NCI-H2227 (cell line): ENCODE results near the gene PIP5K1C.

ENCODE experiments used
- DNase-seq: peaks from one replicate; lab custom pipeline; 2025; ENCODE audit not compliant: unreplicated experiment; lab: John Stamatoyannopoulos, UW

Gene PIP5K1C

DNA sequence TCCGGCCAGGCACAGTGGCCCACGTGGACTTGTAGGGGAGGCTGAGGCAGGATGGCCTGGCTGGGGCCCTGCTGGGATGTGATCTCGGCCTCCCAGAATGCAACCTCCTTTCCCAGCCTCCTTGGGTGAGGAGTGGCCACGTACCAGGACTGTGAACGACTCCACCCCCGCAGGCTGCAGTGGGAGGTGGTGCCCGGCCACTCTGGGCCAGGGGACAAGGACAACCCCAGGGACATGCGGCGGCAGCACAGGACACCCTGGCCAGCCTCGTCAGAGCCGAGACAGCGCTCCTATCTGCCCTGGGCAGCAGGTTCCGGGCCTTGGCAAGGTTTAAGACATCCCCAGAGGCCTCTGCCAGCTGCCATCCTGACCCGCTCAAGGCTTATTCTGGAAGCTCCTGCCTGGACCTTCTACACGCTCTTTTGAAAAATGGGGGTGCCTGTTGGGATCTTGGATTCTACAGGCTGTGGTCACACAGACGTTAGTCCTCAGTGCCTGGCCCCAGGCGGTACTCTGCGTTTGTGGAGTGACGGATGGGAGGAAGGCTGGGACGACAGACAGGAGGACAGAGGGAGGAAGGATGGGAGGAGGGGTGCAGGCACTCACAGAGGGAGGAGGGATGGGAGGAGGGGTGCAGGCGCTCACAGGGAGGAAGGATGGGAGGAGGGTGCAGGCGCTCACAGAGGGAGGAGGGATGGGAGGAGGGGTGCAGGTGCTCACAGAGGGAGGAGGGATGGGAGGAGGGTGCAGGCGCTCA, 53.8 kb downstream of the PIP5K1C start:
- no peak for DNase-seq

DNA sequence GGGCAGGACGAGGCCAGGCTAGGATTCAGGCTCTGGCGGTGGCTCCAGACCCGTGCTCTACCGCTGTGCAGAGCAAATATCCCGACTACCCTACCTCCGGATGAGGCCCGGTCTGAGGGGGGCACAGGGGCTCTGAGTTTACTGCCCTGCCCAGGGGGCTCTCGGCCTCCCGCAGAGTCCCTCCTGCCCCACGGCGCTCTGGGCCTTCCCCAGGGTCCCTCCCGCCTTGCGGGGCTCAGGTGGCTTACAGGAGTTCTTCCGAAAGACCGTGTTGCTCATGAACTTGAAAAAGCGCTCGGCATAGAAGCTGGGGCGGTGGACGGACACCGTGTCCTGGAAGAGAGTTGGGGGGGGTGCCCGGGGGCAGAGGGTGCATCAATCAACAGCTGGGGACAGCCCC, 54.5 kb downstream of the PIP5K1C start:
- no peak for DNase-seq

DNA sequence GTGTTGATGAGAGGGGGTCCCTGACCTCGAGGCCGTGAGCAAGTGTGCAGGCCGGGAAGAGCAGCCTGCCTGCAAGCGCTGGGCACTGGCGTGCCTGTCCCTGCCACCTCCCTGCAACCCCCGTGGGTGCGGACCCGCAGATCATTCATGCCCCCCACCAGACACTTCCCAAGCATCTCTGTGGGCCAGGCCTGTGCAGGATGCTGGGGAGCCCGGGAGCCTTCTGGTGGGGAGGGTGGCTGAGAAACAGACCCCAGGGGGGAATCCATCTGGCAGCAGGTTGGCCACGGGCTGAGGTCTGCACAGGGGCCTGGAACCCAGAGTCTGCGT, 55.2 kb downstream of the PIP5K1C start:
- DNase-seq = no peak

DNA sequence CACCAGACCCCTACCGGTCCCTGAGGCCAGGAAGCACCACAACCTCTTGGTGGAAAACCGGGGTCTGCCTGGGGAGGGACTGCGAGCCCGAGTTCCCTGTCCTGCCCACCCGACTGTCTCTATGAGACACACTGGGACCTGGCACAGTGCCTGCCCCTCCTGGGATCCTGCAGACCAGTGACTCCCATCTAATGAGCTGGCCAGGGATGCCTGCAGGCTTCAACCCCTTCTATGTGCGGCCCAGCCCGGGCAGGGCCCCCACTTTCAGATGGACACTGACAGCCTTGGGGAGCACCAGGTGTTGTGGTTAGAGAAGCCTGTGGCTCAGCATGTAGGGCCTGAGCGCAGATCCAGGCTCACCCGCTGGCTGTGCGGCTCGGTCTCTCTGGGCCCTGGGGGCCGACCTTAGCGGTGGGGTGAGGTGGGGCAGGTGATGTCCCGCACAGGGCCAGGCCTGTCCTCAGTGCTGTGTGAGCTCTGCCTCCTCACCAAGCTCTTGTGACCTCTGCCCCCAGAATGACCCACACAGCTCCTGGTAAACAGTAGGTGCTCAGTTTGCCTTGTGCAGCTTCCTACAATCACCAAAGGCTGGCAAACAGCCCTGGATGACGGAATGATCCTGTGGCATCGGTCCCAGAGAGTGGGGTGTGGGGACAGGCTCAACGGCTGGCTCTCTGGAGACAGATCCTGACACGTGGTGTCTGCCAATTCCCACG, 55.8 kb downstream of the PIP5K1C start:
- no peak for DNase-seq

DNA sequence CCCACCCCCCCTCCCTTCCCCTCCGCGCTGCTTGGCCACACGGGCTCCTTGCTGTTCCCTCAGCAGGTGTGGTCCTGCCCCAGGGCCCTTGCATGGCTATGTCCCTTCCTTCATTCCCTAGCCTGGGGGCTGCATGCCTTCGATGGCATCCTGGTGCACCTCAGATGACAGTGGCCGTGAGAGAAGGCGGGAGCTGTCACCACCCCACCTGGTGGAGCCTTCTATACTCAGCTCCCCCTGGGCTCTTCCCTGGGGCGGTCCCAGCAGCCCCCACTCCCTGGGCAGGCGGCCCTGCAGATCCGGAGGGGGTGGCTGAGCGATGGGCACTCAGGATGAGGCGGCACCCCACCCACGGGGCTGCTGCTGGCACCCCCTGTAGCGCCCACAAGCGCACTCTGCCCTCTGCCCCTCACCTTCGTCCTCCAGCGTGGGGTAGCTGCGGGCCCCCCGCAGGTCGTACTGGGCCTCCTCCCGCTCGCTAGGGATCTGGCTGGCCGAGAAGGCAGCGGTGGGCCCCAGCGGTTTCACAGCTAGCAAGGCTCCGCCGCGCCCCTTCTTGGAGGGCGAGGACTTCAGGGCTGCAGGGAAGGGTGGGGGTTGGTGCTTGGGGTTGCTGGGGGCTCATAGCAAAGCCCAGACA, 56.5 kb downstream of the PIP5K1C start:
- no peak for DNase-seq

DNA sequence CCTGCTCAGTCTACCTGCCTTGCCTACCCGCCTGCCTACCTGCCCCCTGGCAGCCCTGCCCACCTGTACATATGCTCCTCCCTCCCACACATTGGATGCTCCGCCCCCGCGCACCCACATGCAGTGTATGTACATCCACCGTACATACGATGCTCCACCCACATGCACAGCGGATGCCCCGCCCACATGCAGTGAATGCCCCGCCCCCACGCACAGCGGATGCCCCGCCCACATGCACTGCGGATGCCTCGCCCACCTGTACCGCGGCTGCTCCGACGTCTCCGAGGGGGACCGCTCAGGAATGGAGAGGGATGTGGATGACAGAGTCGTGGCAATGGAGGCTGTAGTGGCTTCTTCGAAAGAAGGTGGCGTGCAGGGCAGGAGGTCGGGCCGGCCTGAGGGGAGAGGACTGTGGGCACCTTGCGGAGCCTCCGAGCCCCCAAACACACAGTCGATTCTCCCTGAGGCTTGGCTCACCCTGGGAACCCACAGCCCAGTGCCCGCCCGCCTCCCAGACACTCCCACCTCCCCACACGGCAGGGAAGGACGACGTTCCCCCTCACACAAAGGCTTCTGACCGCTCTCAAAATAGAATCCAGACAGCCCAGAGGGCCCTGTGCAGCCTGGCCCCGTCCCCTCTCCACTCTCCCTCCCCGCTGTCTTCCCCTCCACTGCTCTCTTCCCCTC, 57.1 kb downstream of the PIP5K1C start:
- no peak for DNase-seq

DNA sequence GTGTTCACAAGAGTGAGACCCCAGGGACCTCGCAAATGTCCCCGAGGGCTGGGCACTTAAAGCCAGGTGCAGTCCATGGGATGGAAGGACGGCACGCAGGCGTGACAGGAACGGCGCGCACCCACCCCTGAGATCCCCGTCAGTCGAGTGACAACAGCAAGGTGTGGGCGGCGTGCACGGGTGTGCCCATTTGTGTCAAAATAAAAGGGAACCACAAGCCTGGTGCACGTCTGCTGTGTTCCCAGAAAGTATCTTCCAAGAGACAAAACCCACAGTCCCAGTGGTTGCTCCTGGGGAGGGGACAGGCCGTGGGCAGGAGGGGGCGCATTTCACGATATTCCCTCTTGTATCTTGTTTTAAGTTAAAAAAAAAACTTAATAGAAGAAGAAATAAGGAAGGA, 58.0 kb downstream of the PIP5K1C start:
- DNase-seq = no peak

DNA sequence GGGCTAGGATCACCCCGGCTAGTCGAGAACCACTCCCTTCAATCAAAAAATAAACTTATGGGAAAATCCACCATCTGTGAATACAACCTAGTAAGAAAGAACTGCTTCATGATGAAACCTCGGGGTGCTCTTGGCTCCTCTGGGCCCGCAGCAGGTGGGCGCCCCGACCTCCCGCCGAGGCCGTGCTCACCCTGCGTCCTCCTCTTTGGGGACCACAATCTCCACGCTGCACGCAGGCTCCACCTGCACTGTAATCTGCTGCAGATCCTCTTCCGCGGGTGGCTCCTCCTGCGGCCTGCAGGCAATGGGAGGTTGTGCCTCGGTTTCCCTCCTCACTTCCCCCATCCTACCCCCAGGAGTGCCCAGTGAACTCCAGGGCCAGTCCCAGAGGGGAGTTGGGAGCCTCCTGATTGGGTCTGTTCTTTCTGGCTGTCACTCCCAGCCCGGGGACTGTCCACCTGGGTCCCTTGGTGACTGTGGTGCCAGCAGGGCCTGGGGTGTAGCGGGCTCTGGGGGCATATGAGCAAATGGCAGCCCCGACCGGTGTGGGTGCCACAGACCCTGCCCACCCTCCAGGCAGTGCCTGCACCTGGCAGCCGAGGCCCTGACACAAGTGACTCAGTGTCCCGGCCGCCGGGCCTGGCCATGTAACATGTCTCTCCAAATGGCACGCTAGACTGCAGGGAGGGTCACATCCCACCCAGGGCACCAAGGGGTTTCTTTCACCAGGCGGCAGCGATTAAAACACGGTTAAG, 58.6 kb downstream of the PIP5K1C start:
- DNase-seq = no peak

DNA sequence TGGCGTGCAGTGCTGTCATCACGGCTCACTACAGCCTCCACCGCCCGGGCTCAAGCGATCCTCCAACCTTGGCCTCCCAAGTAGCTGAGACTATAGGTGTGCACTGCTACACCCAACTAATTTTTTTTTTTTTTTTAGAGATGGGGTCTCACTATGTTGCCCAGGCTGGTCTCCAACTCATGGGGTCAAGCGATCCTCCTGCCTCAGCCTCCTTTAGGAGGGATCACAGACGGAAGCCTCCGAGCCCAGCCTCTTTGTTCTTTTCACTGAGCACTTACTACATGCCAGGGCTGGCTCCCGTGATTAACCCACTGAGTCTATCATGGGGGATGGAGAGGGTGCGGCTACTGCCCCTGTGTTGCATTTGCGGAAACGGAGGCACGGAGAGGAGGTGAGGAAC, 60.8 kb downstream of the PIP5K1C start:
- no peak for DNase-seq

DNA sequence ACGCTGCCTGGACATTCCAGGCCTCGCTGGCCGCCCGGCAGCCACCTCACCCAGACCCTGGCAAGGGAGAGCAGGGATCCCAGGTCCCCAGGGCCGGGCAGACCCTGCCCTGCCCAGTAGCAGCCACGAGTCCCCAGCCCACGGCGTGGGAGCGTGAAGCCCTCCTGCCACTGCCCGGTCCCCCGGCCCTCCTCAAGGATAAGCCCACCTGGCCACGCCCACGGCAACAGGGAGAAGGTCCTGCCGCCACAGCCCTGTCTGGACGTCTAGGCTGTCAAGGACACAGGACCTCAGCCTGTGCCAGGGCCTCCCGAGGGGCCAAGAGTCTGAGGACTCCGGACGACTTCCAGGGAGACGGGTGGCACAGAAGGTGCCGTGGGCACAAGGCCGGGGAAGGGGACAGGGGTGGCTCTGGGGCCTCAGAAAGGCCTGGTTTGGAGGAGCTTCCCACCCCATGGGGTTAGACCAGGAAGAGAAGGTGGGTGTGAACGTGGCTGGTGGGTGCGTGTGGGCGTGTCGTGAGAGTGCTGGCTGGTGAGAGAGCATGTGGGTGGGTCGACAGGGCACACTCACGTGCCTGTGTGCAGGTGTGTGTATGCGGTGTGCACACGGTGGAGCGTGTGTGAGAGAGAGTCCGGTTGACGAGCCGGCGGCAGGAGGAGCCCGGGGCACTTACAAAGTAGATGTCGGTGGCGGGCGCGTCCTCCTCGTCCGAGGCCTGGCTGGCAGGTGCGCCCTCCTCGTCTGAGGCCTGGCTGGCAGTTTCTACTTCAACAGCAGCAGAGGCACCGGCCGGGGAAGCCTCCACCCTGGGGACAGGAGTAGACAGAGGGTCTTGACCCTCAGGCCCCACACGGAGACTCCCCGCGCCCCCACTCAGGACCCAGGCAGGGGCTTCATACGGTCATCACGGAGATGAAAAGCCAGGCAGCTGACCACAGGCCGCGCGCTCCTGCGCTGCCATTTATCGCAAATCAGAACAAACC, 61.8 kb downstream of the PIP5K1C start:
- no peak for DNase-seq

DNA sequence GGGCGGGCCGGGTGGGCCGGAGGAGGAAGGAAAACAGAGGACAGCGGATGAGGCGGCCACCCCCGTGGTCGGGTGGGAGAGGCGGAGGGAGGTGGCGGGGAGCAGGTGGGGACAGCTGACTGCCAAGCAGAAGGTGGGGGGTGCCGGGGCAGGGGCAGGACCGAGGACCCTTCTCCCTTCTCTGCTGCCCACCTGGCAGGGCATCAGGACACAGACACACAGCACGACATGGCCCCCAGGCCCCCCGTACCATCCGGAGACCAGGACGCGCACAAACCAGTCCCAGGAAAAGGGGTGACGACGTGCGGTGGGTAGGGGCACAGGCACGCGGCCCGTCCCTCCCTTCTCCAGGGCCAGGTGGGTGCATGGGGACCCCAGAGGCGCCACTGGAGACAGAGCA, 62.6 kb downstream of the PIP5K1C start:
- DNase-seq = no peak

DNA sequence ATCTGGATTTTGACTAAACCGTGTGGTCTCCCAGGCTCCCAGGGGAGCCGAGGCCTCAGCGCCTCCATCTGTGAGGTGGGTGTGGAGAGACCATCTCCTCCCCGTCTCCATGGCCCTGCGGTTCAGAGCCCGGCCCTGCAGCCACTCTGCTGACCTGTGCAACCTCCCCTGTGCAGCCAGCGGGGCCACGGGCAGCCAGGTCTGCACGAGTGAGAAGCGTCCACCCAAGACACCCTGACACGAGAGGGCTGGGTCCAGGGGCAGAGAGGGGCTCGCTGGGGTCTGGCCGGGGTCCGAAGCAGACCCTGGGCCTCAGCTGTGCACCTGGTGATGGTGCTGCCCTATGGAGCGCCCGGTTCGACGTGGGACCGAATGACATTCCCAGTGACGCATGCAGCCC, 63.3 kb downstream of the PIP5K1C start:
- DNase-seq = no peak

DNA sequence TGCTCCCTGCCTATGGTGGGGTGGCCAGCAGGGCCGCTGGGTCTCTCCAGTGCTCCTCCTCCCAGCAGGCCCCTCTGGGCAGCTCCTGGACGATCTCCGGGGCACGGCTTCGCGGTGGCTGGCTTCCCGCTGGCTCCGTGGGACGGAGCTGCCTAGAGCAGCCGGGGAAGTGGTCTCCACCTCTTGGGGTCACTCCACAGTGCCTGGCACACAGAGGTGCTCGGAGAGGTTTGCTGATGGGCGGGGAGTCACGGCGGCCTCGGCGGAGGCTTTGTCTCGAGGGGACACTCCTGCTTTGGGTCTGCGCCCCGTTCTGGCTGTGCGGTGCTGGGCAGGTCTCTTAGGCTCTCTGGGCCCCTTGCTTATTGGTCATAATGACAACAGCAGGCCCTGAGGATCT, 63.8 kb downstream of the PIP5K1C start:
- DNase-seq = no peak

DNA sequence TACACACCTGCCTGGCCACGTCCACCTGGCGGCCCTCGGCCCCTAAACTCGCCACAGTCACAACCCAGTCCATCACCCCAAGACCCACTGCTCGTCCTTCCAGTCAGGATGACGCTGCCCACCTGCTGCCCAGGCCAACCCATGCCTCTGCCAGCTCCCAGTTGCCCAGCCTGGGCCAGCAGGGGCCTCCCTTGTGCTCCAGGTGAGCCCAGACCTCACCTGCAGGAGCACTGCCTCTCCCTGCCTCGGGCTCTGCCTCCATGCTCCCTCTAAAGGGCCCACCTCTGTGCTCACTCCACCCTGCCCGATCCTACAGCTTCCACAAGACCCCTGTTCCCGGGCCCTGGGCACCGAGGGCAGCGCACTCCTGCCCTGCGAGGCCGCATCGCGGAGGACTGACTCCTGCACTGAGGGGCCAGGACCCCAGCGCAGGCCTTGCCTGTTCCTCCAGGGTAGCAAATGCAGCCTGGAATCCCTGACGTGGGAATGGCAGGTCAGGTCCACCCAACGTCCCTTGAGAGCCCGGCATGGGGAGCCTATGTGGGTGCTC, 65.7 kb downstream of the PIP5K1C start:
- no peak for DNase-seq

DNA sequence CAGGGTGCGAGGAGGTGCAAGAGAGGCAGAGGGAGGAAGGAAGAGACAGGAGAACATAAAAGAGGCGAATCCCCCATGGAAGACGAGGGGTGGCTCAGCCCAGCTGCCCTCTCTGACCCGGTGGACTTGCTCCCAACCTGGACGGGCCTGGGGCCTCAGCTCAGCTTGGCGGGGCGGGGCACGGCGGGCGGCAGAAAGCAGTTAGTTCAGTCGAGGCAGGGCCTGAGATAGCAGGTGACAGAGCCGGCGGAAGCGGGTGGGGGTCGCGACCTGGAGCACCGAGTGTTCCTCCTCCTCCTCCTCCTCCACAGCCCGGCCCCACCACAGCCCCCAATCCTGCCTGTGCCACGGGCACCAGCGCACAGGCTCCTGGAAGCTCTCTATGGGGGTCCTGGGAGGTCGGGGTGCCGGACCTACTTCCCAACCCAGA, 66.7 kb downstream of the PIP5K1C start:
- DNase-seq = no peak

DNA sequence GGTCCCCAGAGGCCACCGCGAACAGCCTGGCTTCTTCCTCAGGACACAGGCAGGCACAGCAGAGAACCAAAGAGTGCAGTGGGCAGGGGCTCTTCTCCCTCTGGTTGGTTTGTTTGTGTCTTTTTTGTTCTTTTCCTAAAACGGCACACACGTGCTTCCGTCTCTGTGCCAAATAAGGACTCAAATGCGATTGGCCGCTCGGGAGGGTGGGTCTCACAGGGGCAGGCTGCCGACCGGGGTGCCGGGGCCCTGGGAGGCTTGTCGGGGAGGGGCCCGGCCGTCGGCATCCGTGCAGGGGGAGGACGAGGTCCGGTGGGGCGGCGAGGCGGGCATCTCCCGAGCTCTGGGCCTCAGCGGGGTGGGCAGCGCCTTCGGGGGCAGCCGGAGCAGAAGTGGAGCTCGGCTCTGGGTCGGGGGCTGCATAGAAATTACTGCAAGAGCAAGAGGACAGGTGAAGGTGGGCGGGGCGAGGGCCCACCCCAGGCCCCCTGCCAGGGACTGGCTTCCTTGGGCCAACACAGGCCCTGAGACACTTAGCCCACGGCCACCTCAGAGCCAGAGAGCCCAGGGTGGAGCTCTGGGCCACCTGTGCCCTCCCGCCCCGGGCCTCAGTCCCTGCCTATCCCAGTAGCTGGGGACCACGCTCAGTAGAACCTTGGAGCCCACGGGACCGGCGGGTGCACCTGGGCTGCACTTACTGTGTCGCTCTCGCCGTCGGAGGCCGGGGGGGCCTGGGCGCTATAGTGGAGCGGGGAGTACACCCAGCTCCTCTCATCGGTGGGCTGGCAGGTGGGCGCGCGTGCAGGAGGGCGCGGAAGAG, 67.3 kb downstream of the PIP5K1C start:
- DNase-seq = no peak

DNA sequence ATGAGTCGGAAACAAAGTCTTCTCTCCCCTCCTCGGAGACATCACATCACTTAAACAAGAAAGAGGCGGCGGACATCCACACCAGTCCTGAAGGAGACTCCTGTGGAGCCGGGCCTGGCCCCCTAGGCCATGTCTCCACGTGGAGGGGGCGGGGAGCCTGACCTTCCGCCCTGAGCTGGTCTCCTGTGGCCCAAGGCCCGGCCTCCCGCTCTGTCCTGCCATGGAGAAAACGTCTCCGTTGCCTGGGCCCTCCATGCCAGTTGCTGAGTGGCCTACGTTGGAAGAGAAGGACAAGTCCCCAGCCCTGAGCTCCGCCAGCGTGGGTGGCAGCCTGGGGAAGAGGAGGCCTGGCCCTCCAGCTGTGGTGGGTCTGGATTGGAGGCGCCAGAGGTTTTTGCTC, 68.2 kb downstream of the PIP5K1C start:
- no peak for DNase-seq

DNA sequence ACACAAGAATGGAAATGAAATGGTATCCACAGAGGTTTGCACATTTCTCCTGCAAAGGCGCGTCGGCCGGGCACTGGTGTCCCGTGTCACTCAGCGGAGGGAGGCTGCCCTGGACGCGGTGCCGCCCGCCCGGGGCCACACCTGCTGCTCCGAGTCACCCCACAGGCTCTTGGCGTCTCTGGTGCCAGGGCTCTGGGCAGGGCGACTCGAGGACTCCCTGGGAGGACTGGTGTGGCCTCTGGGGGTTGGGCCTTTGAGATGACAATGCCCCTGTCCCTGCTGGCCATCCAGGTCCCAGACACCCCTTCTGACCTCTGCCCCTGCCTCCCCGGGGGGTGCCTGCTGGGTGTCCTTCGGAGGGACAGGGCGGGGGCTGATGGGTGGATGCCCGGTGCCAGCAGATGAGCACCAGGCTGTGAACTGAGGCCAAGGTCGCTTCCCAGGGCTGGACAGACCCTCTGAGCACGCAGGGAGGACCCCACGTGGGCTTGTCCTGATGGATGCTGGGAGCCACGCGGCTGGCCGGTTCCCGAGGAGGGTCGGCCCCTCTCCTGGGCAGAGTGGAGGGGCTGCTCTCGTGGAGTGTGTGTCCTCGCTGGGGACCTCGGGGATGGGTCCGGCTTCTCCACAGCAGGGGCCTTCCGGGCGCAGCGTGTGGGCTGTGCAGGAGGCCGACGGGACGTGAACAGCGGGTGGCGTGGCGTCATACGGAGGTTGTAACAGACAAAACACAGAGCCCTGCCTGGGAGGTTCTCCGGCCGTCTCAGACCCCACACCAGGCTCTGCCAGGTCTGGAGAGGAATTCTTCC, 69.0 kb downstream of the PIP5K1C start:
- DNase-seq = no peak
